Activated T-cell treated with anti-CD3 and anti-CD28 coated beads for 24 hours (primary cell): ENCODE data around the gene MED27.
"Not testable (repeated sequence)": the region's sequence is repeated elsewhere in the genome, so short reads cannot be mapped to it uniquely, and the experiment has no call there.

ENCODE experiments used
- DNase-seq: peaks from one replicate; pipeline ENCODE4 v3.0.0-alpha.2; 2020; ENCODE audit warnings: low read depth

The MED27 gene

DNA sequence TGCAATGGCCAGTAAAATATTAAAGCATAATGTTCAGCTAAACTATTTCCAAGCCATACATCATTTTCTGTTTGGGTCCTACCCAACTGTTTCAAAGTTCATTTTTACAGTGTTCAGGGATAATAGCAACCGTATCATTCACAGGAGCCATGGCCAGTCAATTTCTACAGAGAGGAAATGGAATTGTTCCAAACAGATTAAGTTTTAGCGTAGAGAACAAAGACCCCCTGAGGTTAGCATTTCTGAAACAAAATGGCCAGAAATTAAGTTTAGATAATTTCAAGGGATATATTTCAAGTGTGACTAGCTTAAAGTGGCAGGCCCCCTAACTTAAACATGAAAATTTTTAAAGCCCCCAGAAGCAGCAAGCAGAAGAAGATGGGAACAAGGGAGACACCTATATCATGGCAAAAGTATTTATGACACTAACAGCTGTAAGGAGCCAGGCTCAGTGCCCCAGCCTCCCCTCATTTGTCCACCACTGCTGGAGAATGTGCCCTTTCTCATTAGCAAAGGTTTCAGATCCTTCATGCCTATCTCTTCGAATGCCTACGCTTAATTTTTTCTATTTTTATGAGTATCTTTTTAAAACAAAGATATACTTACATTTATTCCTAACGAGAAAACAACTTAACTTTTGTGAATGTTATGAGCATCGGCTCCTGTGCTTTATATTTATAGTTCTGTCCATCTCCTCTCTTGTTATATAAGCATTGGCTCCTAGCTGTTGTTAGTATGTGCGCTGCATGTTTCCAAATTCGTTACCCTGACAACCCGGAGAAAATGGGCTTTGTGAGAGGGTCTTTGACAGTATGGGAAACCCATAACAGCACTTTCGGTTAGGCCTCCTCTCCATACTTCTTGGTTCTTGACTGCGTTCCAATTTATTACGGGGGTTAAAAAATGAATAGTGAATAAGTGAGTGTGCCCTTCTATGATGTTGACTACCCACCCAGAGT lies 116.3 kb downstream of the MED27 start:
- no peak for DNase-seq

DNA sequence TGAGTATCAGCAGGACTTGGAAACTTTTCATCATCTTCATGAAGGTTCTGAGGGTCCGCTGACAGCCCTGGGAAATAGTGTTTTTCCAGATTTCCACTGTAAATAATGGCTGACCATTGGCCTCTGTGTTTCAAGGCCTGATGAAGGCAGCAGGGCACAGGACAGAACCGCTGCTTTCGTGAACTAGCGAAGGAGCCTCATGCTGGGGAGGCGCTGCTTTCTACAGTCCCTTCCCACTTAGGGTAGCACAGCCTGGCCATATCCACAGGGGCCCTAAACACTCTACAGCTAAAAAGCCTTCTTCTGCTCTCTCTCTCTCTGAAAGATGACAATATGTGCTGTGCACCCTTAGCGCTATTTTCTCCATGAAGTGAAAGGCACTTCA lies 118.2 kb downstream of the MED27 start:
- no peak for DNase-seq

DNA sequence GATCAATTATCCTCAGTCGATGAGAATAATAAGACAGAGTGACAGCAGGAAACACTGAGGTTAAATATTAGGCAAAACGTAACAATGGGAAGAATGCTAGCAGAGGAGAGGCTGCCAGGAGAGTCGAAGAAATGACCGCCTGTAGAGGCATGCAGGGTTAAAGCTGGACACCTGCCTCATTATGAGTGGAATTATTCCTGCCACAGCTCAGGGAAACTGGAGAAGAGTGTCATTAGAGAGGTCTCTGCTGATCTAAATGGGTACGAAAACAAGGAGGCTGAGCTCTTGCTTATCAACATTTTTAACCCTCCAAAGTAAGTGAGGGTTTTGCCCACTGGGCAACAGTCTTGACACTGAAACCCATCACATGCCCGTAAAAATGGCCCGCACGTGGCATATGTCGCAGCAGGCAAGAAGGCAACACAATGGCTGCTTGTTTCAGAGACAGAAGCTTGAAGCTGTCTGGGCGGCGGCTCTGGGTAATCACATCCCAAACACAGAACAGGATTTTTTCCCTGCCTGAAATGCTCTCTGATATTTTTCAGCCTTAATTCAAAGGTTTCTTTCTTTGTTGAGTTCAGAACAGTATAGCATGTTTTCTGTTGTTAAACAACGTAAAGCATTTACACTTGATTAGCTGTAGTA lies 118.7 kb downstream of the MED27 start:
- DNase-seq, result no peak

DNA sequence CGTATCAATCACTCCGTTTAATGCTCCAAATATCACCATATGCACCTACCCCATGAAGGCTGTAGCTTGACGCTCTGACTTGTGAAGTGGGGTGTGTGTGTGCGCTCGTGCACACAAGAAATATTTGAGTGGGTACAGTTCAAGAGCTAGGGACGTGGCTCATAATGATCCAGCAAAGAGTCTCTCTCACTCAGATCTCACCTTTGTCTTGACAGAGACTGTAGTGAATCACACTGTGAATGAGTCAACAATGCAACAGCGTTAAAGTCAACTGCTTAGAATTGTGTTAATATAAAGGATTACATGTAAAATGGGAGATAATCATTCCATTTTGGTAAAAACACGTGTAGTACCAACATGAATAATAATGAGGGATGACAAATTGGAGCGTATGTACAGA lies 119.4 kb downstream of the MED27 start:
- DNase-seq, result no peak

DNA sequence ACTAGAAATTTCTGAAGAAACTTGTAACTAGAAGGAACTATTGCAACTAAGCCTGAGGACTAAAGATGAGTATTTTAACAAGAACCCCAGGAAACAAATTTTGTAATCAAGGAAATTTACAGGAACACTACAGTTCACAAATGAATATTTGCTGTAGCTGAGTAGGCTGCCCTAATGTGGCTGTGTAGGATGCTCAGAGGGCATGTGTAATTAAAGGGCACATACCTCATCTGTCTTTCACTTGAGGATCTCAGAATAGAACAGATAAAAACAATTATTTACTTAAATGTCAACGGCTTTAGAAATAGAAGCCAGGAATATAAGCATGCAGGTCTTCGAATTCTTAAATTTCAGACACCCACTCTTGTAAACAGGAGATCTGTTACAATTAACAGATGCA lies 119.8 kb downstream of the MED27 start:
- DNase-seq, result no peak

DNA sequence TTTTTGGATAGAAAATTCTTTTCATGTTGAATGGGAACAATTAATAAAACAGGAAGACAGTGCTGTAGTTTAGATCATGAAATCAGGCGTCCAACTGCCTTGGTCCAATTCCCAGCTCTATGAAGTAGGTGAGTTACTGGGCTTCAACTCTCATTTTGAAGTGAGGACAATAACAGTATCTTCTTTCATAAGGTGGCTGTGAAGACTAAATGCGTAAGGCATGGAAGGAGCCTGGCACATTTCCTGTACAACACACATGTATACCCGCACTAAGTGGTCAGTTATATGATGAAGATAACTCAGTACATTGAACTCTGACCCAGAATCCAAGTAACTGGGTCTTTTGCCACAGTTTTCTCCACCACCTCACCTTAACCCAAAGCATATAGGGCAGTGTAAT lies 120.6 kb downstream of the MED27 start:
- no peak for DNase-seq

DNA sequence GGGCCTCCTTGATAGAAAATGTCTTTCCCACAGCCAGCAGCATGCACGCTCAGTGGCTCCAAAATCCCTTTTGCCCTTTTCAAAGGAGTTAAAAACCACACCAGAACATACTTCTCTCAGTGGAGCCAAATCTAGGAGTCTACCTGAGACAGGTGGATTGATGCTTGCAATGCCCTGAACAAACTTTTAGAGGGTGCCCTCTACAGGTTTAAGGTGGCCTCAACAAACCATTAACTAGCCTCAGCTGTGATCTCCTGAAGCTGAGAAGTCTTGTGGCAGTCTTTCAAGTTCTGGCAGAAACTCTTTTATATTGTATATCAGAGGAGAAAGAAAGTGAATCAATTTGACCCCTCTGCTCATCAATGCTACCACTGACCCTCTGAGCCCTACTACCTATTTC lies 125.4 kb downstream of the MED27 start:
- DNase-seq, result no peak

DNA sequence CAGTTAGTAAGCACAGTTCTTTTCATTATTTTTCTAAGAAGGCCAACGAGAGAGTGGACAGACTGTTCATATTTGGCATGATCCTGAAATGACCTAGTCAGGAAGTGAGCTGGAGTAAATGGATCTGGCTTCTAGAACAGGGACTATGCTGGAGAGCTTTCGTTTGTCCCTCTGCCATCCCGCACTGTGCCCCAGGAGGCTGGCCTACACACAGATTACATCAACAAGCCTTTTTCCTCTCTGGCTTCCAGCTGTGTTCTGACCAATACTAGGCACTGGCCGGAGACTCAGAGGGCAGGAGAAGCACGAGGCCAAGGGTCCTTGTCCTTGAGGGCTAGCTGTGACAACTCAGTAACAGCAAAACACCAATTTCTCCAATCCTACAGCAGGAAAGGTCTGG lies 127.8 kb downstream of the MED27 start:
- no peak for DNase-seq

DNA sequence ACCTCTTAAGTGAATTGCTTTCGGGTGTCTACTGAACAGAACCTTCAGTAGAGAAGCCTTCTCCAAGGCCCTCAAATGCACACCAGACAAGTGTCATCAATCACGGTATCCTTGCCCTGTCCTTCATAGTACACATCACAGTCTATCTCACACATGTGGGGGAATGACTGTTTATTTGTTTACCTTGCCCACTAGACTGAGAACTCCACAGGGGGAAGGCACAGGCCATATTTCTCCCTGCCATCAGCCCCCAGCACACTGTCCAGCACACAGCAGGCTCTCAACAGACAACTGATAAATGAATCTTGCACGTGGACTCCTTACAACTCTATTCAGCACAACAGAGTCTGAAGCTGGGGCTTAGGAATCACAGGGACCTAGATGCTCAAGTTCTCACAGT lies 128.5 kb downstream of the MED27 start:
- DNase-seq, result no peak

DNA sequence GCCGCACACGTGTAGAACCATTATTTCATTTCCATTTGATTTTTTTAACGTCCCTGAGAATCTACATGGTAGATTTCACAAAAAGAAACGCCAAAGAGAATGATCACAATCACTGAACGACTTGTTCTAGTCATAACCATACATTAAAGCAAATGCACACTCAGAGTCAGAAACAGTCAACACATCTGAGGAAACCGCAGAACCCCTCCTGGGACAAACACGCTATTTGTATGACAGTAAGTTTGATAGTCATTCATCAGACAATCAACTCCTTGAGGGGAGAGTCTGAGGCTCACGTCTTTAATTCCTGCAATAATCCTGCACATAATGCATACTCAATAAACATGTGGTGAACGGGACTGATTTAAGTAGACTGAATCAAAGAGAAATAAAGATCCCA lies 129.2 kb downstream of the MED27 start:
- no peak for DNase-seq

DNA sequence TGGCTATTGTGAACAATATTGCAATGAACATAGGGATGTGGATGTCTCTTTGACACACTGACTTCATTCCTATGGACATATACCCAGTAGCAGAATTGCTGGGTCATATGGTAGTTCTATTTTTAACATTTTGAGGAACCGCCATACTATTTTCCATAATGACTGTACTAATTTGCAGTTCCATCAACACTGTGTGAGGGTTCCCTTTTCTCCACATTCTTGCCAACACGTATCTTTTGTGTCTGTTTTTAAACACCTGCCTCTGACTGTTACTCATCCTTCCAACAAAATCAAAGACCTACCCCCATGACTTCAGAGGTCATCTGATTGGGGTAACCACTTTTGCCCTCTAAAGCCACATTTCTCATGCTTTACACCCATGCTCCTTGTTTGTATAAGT lies 133.5 kb downstream of the MED27 start:
- DNase-seq, result no peak

DNA sequence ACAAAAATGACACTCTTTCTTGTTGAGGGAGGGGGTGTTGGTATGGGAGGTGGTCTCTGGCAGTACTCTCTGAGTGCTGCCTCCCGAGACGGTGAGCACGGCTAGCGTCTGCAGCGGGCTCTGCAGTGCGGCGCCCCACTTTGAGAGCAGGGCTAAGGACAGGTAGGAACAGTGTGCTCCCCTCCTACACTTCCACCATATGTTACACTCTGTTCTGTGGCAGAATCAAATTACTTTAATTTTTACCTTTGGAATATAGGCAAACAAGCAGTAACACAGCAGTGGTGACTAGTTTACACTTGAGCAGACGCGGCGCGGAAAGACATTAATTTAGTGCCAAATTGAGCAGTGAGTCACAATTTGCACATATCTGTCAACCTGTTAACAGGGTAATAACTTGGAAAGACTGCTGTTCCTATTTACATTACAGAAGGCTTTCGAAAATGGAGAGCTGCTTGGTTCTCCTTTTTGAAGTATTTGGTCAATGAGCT lies 136.3 kb downstream of the MED27 start:
- no peak for DNase-seq

DNA sequence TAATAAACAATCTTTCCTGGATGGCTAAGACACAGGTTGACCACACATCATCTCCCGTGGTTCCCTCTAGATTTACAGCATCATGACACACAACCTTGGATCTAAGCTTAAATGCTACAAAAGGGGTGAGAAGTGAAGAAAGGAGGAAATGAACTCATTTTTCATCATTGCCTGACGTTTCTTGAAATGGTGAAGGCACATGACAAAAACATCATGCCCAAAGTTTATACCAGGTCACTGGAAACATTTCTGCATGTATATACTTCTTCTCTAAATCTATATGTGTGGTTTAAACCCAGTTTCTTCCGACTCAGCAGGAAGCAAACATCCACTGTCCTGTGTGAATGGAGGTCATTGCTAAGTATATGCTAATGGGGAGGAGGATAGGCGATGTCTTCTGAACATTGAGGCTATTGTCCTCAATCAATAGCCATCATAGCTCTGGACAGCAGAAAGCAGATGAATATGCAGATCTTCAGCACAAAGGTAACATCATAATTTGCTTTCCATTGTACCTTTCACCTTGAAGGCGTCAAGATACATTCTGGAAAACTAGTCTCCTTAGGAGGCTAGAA lies 137.4 kb downstream of the MED27 start:
- DNase-seq, result no peak

DNA sequence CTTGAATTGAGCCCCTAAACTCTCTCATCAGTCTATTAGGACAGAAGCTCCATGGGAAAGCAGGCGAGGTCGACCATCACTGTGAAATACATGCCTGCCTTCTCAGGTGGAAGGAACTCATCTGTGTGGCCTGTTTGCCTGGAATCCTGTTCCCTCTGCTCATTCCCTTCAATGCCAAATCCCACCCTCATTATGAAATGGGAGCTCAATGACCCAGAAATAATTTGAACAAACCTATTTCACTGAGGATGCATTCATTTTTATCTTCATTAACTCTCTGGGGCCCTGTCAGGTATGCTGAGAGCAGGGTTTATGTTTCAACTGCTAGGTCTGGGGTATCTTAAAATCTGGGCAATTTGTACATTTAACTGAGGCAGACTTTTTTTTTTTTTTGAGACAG lies 142.2 kb downstream of the MED27 start:
- no peak for DNase-seq

DNA sequence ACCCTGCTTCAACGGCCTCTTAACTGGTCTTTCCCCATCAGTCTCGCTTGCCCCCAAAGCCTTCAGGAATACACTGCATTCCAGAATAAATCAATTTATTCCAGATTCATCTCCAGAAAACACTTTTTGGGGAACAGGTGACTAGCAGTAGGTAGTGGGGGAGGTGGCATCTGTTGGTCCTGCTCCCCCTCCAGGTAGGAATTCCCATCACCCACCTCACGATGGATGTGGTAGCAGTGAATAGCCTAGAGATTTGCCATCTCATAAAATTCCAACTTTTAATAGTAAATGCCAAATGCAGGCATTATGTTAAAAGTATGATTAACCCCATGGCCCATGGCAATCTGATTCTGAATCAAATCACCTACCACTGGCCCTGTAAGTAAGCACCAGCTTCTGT lies 142.7 kb downstream of the MED27 start:
- DNase-seq, result no peak

DNA sequence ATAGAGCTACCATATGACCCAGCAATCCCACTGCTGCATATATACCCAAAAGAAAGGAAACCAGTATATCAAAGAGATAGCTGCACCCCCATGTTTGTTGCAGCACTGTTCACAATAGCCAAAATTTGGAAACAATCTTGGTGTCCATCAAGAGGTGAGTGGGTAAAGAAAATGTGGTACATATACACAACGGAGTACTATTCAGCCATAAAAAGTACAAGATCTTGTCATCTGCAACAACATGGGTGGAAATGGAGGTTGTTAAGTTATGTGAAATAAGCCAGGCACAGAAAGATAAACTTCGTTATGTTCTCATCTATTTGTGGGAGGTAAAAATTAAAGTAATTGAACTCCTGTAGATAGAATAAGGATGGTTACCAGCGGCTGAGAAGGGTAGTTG lies 145.0 kb downstream of the MED27 start:
- no peak for DNase-seq

DNA sequence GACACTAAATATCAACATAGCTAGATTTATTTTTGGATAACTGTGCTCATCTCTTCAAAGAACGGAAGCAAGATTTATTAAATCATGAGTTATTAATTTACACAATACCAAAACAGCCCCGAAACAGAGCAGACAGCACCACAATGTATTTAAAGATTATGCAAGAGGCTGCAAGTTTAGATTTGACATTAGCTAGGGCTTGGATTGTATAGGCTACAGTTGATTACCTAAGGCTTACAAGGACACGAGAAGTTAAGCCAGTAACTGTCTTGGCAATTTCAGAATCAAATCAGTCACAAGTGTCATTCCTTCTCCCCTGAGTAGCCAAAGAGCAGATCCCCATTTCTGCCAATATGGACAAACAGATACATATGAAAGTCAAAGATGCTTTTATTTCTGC lies 152.6 kb downstream of the MED27 start:
- DNase-seq, result no peak

DNA sequence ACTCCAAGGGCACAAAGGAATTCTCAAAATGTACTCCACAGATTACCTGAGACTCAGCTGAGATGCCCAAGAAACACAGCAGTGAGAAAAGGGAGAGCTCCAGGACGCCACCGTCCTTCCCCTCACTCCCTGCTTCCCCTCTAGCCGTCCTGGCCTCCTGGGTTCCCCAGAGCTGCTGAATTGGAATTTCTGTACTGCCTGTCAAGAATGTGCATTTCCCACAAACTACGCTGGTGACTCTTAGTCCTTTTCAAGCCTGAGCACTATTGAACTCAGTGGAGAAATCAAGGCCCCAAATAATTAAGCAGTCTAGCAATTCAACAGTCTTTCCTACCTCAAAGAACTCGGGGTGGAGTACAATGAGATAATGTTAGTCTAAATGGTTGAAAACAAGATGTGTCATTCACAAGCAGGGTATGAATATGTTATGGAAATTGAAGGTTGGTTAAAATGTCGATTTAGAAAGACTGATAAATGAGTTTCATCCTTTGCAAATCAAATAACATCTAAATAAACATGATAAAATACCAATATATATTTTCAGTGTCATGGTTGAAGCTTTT lies 153.2 kb downstream of the MED27 start:
- no peak for DNase-seq

DNA sequence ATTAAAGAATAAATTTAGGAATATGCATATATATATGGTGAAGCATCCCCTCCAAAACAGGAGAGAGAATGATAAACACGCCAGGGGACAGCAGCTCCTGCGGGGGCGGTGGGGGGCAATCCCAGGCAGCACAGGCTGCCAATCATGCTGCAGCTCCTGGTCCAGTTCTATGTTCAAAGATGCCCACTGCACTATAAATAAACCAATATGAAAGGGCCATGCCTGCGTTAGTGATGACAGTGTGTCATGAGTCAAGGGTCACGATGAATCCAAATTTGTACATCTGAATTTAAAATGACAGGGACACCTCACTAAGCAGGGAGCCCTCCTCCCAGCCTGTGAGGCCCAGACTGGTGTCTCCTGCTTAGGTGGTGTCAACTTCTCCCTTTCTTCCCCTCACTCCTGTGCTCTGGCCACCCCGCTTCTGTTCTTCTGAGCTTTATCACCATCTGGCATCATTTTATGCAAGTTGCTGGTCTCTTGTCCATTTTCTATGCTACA lies 153.9 kb downstream of the MED27 start:
- no peak for DNase-seq

DNA sequence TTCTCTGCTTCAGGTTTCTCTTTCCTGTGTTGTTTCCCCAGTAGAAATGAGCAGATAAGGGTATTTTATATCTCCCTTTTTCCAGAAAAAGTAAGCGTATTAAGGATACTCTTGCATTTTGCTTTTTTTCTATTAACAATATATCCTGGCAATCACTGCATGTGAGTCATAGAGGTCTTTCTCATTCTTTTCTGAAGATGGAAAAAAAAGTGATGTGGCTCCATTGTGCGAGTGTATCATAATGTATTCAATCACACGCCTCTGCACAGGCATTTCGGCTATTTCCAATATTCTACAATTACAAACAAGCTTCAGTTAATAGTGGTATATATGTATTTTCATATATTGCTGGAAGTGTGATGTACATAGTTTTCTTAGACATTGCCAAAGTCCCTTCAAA lies 155.9 kb downstream of the MED27 start:
- DNase-seq, result no peak

DNA sequence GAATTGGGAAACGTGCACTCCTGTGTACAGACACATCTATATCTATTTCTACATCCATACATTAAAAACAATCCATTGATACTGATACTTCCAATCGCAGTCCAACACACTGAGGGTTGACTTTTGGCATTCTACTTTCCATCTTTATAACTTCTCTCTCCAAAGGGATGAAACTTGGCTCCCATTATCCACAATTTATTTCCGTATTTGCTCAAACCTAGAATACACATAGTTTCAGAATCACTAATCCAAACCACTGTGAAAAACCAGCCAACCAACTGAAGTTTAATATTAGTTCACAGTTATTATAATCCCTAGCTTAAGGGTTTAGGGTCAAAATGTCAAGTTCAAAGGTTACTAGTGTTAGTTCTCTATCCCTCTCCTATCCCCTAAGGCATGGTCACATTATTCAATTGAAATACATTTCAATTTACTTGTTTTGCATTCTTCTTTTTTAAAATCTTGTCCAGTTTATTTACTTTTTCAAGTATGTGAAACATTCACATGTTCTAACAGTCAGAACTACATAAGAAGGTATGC lies 156.5 kb downstream of the MED27 start:
- DNase-seq, result no peak

DNA sequence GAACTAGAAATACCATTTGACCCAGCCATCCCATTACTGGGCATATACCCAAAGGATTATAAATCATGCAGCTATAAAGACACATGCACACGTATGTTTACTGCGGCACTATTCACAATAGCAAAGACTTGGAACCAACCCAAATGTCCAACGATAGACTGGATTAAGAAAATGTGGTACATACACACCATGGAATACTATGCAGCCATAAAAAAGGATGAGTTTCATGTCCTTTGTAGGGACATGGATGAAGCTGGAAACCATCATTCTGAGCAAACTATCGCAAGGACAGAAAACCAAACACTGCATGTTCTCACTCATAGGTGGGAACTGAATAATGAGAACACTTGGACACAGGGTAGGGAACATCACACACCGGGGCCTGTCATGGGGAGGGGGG lies 158.0 kb downstream of the MED27 start:
- DNase-seq, result not testable (repeated sequence)
